Bronchial epithelial cell (primary cell): ENCODE measurements around the gene CCDC102A. TPM values are rescaled to one million over a fixed set of nuclear protein-coding genes. Genes with fewer than 3 reads are reported as not detected.

Experiments
- DNase-seq: peaks from one replicate; pipeline ENCODE4 v3.0.0-alpha.2; 2010; ENCODE audit warnings: low read depth
- FAIRE-seq: peaks from 2 replicates; lab custom pipeline; 2011; peaks lifted over from hg19 to GRCh38; lab: Jason Lieb, UNC
- H3K27me3 ChIP-seq: 2 replicates; pipeline ENCODE4 v1.5.1; 2011; ENCODE audit warnings: low read length; ENCODE audit not compliant: control insufficient read depth, insufficient read depth
- H3K36me3 ChIP-seq: 2 replicates; pipeline ENCODE4 v1.5.1; 2011; ENCODE audit warnings: low read length; ENCODE audit not compliant: control insufficient read depth, insufficient read depth
- H3K4me3 ChIP-seq: 2 replicates; pipeline ENCODE4 v1.5.1; 2011; ENCODE audit warnings: mild to moderate bottlenecking, low read depth, low read length, control low read depth
- total RNA-seq: library from RNA; depleted of rRNA; stranded (reverse); fragments of >200 nt; gene quantifications from 2 replicates; pipeline ENCODE4 v1.2.1, GENCODE V29; 2014
- TF ChIP-seq, protein P1 (sequence below): IDR thresholded peaks from 2 replicates; pipeline ENCODE4 v1.5.1; 2011; ENCODE audit warnings: mild to moderate bottlenecking, moderate library complexity, low read length, control low read depth, inconsistent platforms; ENCODE audit not compliant: insufficient read depth, severe bottlenecking

The CCDC102A gene
- total RNA-seq, 1 donor from 2014 or later: 2.1 TPM

DNA sequence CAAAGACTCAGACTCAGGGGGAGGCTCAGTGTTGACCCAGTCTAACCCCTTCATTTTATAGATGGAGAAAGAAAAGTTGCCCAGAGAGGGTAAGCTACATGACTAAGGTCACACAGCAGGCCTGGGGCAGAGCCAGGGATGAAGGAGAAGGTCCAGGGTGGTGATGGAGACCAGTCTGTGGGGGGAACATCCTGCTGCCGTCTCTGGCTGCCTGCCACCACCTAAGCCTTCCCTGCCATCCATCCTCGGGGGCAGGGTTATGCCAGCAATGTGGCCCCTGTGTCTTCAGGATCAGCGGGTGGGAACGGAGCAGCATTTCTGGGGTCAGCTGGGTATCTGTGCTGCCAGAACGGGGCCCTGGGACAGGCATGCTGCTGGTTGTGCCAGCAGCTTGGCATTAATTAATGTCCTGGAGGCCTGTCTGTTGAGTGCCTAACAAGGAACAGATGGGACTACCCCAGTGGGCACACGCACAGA is 55.6 kb downstream of the CCDC102A start:
- Histone ChIP-seq H3K36me3 (peaks cover 1% of the 10 kb centered on the region), H3K27me3 (no peaks in the 10 kb centered on the region), H3K4me3 (no peak overlapping the region)
- TF ChIP-seq, protein P1, sequence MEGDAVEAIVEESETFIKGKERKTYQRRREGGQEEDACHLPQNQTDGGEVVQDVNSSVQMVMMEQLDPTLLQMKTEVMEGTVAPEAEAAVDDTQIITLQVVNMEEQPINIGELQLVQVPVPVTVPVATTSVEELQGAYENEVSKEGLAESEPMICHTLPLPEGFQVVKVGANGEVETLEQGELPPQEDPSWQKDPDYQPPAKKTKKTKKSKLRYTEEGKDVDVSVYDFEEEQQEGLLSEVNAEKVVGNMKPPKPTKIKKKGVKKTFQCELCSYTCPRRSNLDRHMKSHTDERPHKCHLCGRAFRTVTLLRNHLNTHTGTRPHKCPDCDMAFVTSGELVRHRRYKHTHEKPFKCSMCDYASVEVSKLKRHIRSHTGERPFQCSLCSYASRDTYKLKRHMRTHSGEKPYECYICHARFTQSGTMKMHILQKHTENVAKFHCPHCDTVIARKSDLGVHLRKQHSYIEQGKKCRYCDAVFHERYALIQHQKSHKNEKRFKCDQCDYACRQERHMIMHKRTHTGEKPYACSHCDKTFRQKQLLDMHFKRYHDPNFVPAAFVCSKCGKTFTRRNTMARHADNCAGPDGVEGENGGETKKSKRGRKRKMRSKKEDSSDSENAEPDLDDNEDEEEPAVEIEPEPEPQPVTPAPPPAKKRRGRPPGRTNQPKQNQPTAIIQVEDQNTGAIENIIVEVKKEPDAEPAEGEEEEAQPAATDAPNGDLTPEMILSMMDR: no peak
- no peak for DNase-seq
- FAIRE-seq: no peak

DNA sequence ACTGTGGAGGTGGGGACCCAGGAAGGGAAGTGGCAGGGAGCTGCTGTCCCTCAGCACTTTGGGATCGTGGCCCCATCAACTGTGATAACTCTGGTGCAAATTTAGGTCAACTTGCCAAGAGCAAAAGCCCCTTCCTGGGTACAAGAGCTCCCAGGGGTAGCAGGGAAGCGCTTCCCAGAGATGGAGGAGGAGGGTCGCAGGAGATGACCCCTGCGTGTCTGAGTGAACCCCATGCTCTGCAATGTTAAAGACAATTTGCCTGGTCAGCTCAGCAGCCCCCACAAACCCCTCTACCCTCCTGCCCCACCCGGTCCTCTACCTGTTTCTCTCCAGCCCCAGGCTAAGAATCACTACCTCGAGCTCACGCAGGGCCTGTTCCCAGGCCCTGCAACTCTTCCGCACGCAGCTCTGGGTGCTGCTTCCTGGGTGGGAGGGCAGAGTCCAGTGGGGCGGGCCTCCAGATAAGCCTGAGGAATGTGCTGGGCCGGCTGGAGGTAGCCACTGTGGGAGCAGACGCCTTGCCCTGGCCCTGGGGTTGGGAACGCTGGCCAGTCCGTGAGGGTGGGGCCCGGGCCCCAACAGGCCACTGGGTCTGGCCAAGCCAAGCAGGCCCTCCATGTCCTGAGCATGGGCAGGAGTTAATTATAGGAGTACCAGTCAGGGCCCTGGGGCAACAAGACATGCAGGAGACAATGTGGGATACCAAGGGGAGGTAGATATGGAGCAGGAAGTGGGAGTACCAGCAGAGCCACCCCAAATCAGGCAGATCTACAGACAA is 56.2 kb downstream of the CCDC102A start:
- no peaks in the 10 kb centered on the region for H3K27me3 ChIP-seq
- FAIRE-seq (no peak), DNase-seq (no peak)
- no peak overlapping the region for H3K4me3 ChIP-seq
- H3K36me3 ChIP-seq: peaks cover 1% of the 10 kb centered on the region
- TF ChIP-seq, protein P1: no peak

DNA sequence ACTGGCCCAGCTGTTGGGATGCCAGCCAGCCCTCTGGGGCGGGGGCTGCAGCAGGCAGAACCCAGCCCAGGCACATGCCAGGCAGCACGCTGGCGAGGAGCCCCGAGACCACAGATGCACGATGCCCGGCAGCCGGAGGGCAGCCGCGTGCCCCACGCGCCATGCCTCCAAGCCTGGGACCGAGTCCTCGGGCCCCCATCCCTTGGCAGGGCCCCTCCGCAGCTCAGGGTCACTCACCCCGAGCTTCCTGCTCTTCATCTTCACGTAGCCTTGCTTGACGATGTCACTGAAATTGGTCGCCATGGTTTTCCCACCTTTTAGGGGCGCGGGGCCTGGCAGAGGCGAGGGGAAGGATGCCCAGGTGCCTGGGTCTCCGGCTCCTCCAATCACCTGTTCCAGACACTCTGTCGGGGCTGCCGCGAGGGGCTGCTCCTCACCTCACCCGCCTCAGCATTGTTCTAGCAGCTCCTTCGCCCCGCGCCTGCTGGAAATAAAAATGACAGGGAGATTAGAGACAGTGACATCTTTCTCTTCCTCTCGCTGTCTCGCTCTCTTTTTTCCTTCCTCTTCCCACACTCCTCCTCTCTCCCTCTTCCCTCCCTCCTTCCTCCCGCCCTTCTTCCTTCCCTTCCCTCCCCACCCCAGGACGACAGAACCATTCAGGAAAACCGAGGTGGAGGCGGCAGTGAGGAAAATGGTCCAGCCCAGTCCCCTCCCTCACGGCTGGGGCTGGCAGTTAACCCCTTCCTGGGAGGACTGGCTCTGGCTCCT is 57.0 kb downstream of the CCDC102A start:
- Histone ChIP-seq H3K4me3 (no peak overlapping the region), H3K36me3 (peaks cover 4% of the 10 kb centered on the region), H3K27me3 (no peaks in the 10 kb centered on the region)
- TF ChIP-seq, protein P1: no peak
- DNase-seq (no peak), FAIRE-seq (peak; percentile 58)

DNA sequence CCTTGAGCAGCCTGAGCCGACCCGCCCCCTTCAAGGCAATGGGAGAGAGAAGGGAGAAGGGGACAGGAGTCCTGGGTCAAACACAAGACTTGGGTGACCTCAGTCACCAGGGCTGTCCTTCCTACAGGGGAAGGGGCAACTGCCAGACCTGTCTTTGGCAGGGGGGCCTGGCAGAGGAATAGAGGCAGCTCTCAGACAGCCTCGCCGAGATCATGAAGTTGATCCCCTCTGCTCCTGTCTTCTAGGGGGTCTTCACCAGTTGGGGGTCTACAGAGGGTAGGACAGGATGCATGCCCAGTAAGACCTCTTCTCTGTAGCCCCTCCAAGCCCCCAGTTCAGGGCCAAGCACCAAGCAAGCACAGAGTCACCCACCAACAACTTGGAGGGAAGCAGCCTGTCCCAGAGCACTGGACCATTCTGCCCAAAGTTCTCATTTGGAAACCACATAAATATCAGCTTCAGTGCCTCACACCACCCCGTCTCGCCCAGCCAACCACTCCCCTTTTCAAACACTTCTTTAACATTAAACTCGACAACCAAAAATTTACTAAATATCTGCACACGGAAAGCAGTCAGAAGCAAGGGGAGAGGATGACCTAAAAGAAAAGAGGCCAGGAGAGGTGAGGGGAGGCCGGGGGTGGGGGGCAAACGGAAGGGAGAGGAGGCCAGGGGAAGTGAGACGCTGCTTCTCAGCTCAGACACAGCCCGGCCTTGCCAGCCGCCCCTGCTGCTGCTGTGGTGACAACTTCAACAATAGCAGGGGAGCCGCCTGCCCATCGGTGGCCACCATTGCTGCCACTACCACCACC is 57.8 kb downstream of the CCDC102A start:
- DNase-seq (no peak), FAIRE-seq (no peak)
- TF ChIP-seq, protein P1: no peak
- Histone ChIP-seq H3K4me3 (no peak overlapping the region), H3K27me3 (no peaks in the 10 kb centered on the region), H3K36me3 (peaks cover 4% of the 10 kb centered on the region)

DNA sequence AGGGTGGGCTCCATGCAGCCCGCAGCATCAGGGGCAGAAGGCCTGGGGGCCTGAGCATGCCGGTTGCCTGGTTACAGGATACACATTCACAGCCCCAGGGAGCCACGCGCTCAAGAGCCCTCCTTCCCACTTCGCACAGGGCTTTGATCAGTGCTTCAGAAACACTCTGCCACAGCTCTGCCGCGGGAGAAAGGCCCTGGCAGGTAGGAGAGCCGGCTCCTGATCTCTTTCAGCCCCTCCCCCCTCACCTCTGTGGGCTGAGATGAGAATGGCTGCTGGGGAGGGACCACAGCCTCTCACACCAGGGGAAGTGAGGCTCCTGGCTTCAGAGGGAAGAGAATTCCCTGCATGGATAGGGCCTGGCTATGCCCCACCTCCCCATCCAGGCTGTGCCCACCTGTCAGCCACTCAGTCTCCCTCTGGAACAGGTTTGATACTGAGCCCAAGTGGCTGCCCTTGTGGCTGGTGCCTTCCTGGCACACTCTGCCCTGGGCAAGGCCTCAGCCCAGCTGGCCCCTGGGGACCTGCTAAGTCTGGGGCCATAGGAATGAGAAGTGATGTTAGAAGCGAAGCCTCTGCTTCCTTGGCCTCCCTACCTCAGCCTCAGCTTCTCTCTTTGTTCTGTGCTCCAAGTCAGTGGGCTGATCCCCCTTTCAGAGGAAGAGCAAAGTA is 58.7 kb downstream of the CCDC102A start:
- DNase-seq: no peak
- Histone ChIP-seq H3K27me3 (no peaks in the 10 kb centered on the region), H3K4me3 (no peak overlapping the region), H3K36me3 (peaks cover 9% of the 10 kb centered on the region)
- TF ChIP-seq, protein P1: no peak
- no peak for FAIRE-seq
